ENCODE data around the gene SLC35E1.

Gene SLC35E1

GRCh38 chr19:16599655-16600346 is 27.6 kb upstream of the SLC35E1 start:
- H3K4me3 ChIP-seq (ENCODE audit: low read length) = no peak overlapping the region
- TF ChIP-seq, protein P1, sequence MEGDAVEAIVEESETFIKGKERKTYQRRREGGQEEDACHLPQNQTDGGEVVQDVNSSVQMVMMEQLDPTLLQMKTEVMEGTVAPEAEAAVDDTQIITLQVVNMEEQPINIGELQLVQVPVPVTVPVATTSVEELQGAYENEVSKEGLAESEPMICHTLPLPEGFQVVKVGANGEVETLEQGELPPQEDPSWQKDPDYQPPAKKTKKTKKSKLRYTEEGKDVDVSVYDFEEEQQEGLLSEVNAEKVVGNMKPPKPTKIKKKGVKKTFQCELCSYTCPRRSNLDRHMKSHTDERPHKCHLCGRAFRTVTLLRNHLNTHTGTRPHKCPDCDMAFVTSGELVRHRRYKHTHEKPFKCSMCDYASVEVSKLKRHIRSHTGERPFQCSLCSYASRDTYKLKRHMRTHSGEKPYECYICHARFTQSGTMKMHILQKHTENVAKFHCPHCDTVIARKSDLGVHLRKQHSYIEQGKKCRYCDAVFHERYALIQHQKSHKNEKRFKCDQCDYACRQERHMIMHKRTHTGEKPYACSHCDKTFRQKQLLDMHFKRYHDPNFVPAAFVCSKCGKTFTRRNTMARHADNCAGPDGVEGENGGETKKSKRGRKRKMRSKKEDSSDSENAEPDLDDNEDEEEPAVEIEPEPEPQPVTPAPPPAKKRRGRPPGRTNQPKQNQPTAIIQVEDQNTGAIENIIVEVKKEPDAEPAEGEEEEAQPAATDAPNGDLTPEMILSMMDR (conservative IDR thresholded peaks at IDR 0.05; ENCODE audit: low read depth, low read length) = no peak
- no peak for DNase-seq (ENCODE audit: low read depth)

GRCh38 chr19:16598848-16599247 is 26.6 kb upstream of the SLC35E1 start:
- no peak overlapping the region for H3K4me3 ChIP-seq (ENCODE audit: low read length)
- no peak for DNase-seq (ENCODE audit: low read depth)
- TF ChIP-seq, protein P1 (conservative IDR thresholded peaks at IDR 0.05; ENCODE audit: low read depth, low read length) = no peak

- no peak overlapping the region for H3K4me3 ChIP-seq (ENCODE audit: low read length)
- DNase-seq (ENCODE audit: low read depth) = no peak
- TF ChIP-seq, protein P1 (conservative IDR thresholded peaks at IDR 0.05; ENCODE audit: low read depth, low read length) = no peak
Observed at GRCh38 chr19:16596399-16596798, 24.2 kb upstream of the SLC35E1 start.

GRCh38 chr19:16595097-16595496 is 22.9 kb upstream of the SLC35E1 start:
- no peak overlapping the region for H3K4me3 ChIP-seq (ENCODE audit: low read length)
- TF ChIP-seq, protein P1 (conservative IDR thresholded peaks at IDR 0.05; ENCODE audit: low read depth, low read length) = no peak
- no peak for DNase-seq (ENCODE audit: low read depth)

DNA sequence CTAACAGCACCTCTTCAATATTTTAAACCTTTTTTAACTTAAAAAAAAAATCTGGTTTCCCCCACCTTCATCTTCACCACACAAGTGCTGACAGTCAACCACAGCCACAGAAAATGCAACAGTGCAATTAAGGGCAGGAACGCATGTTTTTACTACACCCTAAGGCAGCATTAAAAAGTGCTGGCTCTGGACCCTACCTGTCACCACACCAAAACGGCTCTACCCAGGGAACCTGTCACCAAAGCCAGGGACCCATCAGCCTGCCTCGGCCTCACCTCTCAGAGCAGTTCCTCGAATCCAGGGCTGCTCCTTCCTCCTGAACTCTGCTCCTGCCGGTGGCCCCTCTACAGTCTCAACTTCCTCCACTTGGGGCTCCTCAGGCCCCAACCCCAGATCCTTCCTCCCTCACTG is 22.5 kb upstream of the SLC35E1 start:
- DNase-seq (ENCODE audit: low read depth) = no peak
- H3K4me3 ChIP-seq (ENCODE audit: low read length) = no peak overlapping the region
- TF ChIP-seq, protein P1 (conservative IDR thresholded peaks at IDR 0.05; ENCODE audit: low read depth, low read length) = no peak

DNA sequence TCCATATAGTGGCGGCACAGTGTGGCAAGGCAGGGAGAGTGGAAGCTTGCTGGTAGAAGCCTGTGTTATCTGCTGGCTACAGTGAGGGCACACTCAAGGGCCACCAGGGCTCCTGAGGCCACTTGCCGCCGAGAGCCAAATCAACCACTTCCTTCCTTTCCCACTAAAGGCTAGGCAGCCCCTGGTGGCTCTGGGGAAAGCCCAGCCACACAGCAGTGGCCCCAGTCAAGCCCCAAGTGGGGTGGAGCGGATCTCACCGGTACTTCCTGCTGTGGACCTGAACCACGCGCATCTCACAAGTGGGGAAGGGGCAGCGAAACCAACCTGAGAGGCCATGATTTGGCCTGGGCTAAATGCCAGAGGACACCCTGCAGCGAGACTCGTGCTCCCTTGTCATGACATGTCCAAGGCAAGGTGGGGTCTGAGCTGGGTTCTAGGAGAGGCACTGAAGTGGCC is 21.9 kb upstream of the SLC35E1 start:
- TF ChIP-seq, protein P1 (conservative IDR thresholded peaks at IDR 0.05; ENCODE audit: low read depth, low read length) = no peak
- no peak for DNase-seq (ENCODE audit: low read depth)
- no peak overlapping the region for H3K4me3 ChIP-seq (ENCODE audit: low read length)

- no peak for DNase-seq (ENCODE audit: low read depth)
- no peak overlapping the region for H3K4me3 ChIP-seq (ENCODE audit: low read length)
- TF ChIP-seq, protein P1 (conservative IDR thresholded peaks at IDR 0.05; ENCODE audit: low read depth, low read length) = no peak
Observed at GRCh38 chr19:16593181-16593580, 21.0 kb upstream of the SLC35E1 start.

Data from retinal pigment epithelial cell (primary cell).